ENCODE measurements around the gene AOAH. TPM values are rescaled to one million over a fixed set of nuclear protein-coding genes. Genes with fewer than 3 reads are reported as not detected.

AOAH gene
- total RNA-seq, 4 donors from 2014 or later, result 0.68 to 12.0 (median 4.8) TPM

DNA sequence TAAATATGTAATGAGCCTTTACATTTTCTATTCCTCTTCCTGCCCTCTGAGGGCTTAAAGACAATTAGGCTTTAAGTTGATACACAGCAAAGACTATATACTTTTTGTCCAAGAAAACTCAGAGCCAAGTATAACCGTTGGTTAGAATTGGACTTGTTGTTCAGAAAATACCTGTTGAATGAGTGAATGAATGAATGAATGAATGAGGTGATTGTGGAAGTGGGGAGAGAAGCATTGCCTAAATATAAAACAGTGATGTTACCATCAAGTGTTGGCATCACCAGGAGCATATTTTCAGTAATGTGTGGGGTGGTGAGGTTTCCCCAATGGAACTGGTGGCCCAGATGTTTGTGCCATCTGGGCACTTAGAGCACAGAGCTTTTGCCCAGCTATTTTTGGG lies 106.9 kb downstream of the AOAH start:
- TF ChIP-seq POLR2A (IDR thresholded peaks at IDR 0.05), result no peak
- TF ChIP-seq, protein P1, sequence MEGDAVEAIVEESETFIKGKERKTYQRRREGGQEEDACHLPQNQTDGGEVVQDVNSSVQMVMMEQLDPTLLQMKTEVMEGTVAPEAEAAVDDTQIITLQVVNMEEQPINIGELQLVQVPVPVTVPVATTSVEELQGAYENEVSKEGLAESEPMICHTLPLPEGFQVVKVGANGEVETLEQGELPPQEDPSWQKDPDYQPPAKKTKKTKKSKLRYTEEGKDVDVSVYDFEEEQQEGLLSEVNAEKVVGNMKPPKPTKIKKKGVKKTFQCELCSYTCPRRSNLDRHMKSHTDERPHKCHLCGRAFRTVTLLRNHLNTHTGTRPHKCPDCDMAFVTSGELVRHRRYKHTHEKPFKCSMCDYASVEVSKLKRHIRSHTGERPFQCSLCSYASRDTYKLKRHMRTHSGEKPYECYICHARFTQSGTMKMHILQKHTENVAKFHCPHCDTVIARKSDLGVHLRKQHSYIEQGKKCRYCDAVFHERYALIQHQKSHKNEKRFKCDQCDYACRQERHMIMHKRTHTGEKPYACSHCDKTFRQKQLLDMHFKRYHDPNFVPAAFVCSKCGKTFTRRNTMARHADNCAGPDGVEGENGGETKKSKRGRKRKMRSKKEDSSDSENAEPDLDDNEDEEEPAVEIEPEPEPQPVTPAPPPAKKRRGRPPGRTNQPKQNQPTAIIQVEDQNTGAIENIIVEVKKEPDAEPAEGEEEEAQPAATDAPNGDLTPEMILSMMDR (IDR thresholded peaks at IDR 0.05), result no peak
- no peaks in the 10 kb centered on the region for H3K4me1 ChIP-seq
- no peak overlapping the region for H3K27ac ChIP-seq
- H3K4me3 ChIP-seq, result no peak overlapping the region
- DNase-seq, result no peak
- no peaks in the 10 kb centered on the region for H3K36me3 ChIP-seq
- 91 to 100% methylated on average over 1 of the region's 1 CpG for WGBS, 2 donors
- no peaks in the 10 kb centered on the region for H3K27me3 ChIP-seq
- H3K9me3 ChIP-seq, result no peaks in the 10 kb centered on the region
- intact Hi-C loops (cut with DNase I), result no loop called here

DNA sequence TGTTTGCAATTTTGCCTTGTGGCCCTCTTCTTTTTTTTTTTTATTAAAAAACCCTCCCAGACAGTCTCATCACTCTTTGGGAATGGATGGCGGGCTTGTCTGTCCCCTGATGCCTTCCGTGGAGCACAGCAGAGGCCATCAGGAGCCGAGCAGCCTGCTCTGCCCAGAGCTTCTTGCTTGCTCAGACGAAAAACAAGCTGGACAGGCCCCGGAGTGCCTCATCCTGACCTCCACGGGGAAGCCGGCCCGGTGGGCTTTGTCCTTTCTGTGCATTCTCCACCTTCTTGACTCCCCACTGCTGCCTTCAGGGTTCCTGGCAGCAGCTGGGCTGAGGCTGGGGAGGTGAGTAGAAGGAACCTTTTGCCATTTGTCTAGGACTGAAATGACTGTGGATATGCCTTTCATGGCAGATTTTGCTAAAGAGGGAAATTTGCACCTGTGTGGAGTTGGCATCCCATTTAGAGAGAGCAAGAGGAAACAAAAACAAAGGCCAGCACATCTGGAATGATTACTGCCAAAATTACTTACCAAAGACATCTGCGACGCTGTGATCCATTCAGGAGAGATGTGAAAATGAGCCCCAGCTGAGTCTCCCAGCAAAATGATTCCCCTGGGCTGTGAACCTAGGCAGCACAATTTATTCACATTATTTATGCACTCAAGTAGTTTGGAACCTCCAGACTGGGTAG lies 108.3 kb downstream of the AOAH start:
- no peak for DNase-seq
- Histone ChIP-seq H3K27ac (no peak overlapping the region), H3K27me3 (no peaks in the 10 kb centered on the region), H3K4me3 (no peak overlapping the region), H3K4me1 (no peaks in the 10 kb centered on the region), H3K9me3 (no peaks in the 10 kb centered on the region), H3K36me3 (no peaks in the 10 kb centered on the region)
- WGBS, 2 donors, result 66 to 97% methylated on average over 2 to 8 of the region's 10 CpGs
- TF ChIP-seq, protein P1 (IDR thresholded peaks at IDR 0.05), result no peak
- no peak for TF ChIP-seq POLR2A (IDR thresholded peaks at IDR 0.05)
- intact Hi-C loops (cut with DNase I), result no loop called here

DNA sequence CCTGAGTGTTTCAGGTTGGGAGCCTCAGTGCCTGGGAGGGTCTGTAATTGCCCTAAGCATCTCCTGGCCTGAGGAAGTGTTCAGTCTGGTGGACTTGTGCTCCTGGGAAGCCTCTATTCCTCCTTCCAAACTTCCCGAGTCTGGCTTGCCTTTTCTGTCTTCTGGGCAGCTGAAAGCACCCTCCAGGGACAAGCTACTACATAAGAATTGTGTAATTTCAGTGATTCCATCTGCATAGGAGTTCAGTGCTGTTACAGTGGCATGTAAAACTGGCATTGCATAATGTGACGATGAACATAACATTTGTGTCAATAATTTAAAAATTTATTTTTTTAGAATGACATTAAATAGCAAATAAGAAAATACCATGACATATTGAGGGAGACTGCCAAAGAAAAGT lies 109.3 kb downstream of the AOAH start:
- intact Hi-C loops (cut with DNase I), result no loop called here
- no peak for TF ChIP-seq POLR2A (IDR thresholded peaks at IDR 0.05)
- TF ChIP-seq, protein P1 (IDR thresholded peaks at IDR 0.05), result no peak

DNA sequence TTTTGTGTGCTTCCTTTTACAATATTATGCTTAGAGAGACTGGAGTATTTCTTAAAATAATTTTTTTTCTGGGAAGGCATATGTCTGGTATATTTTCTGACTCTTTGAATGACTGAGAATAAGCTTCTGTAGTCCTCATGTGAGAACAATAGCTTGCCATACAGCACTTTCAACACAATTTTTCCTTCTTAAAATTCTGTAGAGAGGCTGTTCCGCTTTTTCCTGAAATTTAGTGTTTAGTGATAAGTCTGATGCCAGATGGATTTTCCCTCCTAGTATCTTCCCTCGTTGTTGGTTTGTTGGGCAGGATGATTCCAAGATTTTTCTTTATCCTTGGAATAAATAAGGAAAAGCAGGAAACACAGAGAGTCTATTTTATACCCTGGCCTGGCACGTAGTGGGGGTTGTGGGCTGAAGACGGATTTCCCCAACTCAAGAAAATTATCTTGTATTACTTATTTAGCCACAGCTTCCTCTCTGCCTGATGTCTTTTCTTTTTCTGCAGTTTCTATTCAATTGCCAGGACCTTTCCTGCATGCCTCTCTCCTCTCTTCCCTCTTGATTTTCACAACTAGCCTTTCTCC lies 111.2 kb downstream of the AOAH start:
- H3K36me3 ChIP-seq, result no peaks in the 10 kb centered on the region
- H3K4me3 ChIP-seq, result no peak overlapping the region
- DNase-seq, result no peak
- no peaks in the 10 kb centered on the region for H3K27me3 ChIP-seq
- TF ChIP-seq, protein P1 (IDR thresholded peaks at IDR 0.05), result no peak
- no peaks in the 10 kb centered on the region for H3K9me3 ChIP-seq
- no peak overlapping the region for H3K27ac ChIP-seq
- no peaks in the 10 kb centered on the region for H3K4me1 ChIP-seq
- WGBS, 2 donors, result 53 to 59% methylated on average over 4 of the region's 4 CpGs
- intact Hi-C loops (cut with DNase I), result no loop called here

More for the DNA sequence above, 109.3 kb downstream of the AOAH start:
- Histone ChIP-seq H3K27me3 (no peaks in the 10 kb centered on the region), H3K27ac (no peak overlapping the region), H3K9me3 (no peaks in the 10 kb centered on the region), H3K4me1 (no peaks in the 10 kb centered on the region), H3K4me3 (no peak overlapping the region), H3K36me3 (no peaks in the 10 kb centered on the region)
- 84 to 89% methylated on average over 2 of the region's 2 CpGs for WGBS, 2 donors
- DNase-seq, result no peak

DNA sequence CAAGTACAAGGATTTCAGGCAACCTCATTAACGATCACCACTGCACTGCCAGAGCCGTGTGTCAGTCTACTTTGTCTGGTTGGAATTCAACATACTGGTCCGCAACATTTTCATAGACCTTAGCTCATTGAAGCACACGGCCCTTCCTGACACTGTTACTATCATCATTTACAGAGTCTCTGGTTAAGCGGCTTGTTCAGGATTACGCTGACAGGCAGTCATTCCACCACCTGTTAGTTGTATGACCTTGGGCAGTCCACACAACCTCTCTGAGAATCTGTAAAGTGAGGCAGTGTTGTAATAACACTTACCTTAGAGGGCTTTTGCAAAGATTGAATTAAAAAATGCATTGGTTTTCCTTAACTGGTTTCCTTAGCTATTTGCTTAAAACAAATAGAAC lies 112.6 kb downstream of the AOAH start:
- Histone ChIP-seq H3K27ac (no peak overlapping the region), H3K4me3 (no peak overlapping the region), H3K27me3 (no peaks in the 10 kb centered on the region), H3K9me3 (no peaks in the 10 kb centered on the region), H3K36me3 (no peaks in the 10 kb centered on the region), H3K4me1 (no peaks in the 10 kb centered on the region)
- no peak for TF ChIP-seq POLR2A (IDR thresholded peaks at IDR 0.05)
- TF ChIP-seq, protein P1 (IDR thresholded peaks at IDR 0.05), result no peak
- no peak for DNase-seq
- 81 to 82% methylated on average over 6 of the region's 6 CpGs for WGBS, 2 donors
- intact Hi-C loops (cut with DNase I), result no loop called here

Measured in esophagus squamous epithelium (tissue), 5 donors.